Daoy (cell line): Measurements from ENCODE around the gene ATG7. TPM values are rescaled to one million over a fixed set of nuclear protein-coding genes. Genes with fewer than 3 reads are reported as not detected.
A peak's percentile ranks its signal among the peaks of the same experiment; 100 is the strongest.

Source experiments
- DNase-seq: peaks from one replicate; pipeline ENCODE4 v3.0.0-alpha.2; 2015; ENCODE audit warnings: low read depth
- total RNA-seq: library from RNA; depleted of rRNA; stranded (reverse); fragments of >200 nt; shearing (Covaris generic); gene quantifications from 2 replicates; pipeline ENCODE4 v1.2.3, GENCODE V29; 2014

Gene ATG7
- total RNA-seq, 1 experiment from 2014 or later: 51.6 TPM

DNA sequence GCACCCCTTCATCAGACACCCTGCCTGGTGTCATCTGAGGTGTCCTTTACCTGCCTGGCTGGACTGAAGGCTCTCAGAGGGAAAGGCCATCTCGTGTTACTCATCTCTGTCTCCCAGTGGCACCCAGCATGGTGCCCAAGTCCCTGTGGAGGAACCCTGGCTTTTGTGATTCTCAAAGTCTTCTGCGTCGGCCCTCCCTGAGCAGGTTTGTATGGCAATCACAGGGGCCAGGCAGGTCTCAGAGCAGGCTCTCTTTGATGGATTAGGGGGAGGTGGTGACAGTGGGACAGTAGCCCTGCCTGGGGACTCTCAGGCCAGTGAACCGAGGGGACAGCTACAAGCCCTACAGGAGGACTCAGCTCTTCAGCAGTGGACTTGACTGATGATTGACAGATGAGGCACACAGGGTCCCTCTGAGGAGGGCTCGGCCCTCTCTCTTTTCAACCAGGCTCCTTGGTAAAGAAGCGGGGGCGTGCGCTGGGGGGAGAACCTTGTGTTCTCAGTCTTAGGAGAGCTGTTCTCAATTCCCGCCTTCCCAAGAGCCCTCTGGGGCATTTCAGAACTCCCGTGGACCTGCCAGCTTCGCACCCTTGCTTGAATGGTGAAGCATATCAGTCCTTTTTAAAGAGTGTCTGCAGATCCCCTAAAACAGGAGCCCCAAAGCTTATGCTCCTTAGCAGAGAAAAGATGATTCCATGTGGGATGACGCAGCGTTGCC lies 263.2 kb downstream of the ATG7 start:
- DNase-seq: no peak

DNA sequence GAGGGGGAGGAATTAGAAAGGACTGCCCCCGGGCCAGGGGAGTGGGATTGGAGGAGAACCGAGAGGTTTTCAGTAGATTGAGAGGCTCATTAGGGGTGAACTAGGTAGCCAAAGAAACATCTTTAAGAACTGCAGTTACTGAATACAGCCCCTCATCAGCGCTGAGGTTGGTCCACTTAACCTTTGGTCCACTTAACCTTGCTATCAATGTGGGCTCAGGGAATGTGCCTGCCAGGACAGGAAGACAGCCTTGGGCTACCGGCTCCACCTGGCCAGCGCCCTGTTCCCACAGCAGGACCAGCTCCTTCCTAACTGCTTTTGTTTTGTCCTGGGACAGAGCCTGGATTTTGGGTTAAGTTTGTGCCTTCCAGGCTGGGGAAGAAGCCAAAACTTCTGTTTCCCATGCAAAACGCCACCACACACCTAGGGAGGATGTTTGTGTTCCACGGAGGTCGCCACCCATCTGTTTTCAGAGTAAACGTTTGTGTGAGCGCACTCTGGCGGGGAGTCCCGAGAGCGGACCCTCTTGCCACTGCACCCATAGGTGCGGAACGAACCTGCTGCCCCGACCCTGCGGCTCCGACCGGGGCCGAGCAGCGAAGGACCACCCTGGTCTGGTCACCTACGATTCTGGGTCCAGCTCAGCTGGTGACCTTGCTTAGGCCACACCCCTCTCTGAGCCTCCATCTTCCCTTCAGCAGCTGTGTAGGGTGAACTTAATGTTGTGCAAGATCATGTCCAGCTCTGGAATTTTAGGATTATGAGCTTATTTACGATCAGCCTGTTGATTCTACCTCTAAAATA lies 264.1 kb downstream of the ATG7 start:
- no peak for DNase-seq

DNA sequence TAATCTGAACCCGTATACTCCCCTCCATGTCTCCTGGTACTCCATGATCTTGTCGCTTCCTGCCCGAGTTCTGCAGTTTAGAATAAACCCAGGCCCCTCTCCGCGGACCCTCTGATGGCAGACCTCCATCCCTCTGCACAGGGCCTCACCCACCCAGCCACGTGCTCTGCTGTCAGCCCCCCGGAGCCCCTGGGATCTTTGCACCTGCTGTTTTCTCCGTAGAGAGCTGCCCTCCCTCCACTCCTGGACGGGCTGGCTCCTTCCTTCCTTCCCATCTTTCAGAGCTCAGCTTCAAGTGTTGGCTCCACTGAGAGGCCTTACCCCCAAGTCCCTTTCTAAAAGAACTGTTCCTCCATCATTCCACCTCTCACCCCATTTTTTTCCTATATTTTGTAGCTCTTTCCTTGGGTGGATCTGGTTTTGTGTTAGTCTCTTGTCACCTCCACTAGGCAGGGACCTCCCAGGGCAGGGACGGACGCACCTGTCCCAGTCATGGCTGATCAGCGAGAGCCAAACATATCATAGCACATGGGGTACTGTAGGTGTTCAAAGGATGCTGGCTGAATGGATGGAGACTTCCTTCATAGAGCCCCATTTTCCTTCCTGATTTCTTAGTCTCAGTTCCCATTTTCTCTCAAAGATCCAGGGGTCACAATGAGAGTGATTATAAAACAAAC lies 264.9 kb downstream of the ATG7 start:
- no peak for DNase-seq

DNA sequence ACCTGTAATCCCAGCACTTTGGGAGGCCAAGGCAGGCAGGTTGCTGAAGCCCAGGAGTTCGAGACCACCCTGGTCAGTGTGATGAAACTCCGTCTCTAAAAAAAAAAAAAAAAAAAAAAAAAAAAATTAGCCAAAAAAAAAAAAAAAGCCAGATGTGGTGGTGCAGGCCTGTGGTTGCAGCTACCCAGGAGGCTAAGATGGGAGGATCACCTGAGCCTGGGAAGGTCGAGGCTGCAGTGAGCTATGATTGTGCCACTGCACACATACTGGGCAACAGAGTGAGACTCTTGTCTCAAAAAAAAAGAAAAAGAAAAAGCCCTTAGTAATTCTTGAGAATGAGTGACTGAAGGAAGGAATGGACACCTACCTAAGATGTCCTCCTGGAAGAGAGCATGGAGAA lies 266.4 kb downstream of the ATG7 start:
- no peak for DNase-seq

DNA sequence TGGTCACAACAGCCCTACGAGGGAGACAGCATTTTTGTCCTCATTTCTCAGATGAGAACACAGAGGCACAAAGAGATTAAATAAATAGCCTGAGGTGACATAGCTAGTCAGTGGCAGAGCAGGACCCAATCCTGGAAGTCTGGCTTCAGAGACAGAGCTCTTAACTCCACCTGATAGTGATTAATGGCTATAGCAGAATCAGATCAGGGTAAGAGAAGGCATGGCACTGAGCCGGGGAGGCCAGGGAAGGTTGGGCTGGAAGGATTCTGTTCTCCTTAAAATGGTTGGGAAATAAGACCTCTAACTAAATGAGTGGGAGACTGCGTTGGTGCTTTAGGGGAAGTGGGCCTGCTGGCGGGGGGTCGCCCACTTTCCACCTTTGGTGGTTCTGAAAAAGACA lies 267.0 kb downstream of the ATG7 start:
- no peak for DNase-seq

DNA sequence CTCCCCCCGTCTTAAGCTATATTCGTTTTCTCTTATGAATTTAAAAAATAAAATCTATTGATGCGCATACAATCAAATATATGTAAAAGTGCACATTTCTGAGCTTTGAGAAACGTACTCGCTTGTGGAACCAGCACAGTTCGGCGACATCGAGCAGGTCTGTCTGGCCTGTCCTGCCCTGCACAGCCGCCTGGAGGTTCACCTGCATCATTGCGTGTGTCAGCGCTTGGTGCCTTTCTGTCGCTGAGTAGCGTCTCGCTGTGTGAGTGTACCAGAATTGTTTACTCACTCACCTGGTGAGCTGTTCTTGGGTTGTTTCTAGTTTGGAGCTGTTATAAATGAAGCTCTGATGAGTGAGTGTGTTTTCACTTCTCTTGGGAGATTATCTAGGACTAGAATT lies 267.5 kb downstream of the ATG7 start:
- no peak for DNase-seq

DNA sequence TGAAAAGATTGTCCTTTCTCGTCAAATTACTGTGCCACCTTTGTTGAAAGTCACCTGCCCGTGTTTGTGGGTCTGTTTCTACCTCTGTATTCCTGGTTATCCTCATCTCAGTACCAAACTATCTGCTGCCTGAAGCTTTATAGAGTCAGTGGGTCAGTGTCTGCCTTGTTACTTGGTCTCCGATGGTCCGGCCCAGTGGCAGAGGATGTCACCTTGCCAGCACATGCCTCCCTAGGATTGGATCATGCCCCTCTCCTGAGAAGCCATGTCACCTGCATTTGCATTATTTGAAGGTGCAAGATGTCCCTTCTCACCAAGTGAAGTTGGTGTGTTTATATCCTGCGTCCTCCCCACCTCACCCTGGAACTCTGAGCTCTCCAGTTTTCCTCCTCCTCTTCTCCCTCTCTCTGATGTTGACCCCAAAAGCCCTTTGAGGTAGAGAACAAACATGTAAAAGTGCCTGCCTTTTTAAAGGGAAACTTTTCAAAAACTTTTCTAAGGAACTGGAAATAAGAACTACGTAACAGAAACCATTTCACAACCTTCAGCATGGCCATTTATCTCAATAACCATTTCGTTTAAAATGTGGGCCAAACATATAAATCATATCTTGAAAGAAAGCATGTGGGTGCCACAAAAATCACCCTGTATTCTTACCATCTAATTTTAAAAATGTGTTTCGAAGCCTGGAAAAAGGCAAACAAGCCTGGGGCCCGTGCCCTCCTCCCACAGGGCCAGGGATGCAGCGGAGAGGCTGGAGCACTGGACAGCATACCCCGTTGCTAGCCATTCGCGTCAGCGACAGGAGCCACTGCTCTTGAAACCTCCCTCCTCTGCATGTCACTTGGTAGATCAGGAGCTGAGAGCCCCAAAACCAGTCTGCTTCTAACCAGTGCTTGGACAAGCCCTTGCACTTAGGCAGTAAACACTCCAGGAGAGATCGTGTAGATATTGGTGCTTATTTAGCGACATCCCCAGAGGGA lies 269.4 kb downstream of the ATG7 start:
- no peak for DNase-seq

DNA sequence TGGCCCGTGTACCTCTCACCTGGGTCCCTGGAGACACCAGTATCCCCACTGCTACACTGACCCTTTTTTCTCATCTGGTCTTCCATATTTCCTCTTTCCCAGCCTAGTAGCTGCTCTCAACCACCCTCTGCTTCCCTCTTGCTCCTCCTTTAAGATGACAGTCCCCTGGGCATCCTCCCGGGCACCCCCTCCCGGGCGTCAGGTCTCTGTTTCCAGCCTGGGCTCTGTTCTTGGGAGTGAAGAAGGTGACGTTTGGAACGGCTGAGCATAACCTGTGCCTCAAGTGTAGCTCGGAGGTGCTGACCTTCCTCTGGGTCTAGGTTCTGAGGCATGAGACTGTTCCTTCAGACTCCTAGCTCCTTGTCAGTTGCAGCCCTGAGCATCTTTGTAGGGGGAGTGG lies 270.4 kb downstream of the ATG7 start:
- no peak for DNase-seq

DNA sequence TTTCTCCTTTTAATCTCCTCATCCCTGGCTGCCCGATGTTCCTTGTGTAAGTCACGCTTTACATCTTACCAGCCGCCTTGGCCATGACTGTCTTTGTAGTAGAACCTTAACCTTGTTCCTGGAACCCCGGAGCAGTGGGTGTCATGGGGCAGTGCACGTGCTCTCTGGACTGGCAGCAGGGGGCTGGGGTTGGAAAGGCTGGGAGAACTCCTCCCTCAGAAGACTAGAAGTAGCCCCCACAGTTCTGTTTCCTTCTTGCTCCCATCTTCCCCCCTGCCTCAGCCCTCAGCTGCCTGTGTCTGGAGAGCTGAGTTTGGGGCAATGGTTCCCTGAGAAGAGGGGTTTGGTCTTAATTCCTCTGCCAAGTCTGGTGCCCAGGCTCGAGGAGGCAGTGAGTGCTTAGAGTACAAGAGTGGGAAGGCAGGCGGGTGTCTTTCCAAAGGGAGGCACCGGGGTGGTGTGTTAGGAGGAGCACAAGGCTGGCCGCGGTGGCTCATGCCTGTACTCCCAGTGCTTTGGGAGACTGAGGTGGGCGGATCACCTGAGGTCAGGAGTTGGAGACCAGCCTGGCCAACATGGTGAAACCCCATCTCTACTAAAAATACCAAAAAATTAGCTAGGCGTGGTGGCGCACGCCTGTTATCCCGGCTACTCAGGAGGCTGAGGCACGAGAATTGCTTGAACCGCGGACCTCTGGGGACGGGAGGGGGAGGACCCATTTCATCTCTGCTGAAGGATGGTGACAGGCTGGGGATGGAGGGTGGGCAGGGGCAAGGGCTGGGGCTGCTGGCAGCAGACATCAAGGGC lies 271.1 kb downstream of the ATG7 start:
- DNase-seq: no peak

DNA sequence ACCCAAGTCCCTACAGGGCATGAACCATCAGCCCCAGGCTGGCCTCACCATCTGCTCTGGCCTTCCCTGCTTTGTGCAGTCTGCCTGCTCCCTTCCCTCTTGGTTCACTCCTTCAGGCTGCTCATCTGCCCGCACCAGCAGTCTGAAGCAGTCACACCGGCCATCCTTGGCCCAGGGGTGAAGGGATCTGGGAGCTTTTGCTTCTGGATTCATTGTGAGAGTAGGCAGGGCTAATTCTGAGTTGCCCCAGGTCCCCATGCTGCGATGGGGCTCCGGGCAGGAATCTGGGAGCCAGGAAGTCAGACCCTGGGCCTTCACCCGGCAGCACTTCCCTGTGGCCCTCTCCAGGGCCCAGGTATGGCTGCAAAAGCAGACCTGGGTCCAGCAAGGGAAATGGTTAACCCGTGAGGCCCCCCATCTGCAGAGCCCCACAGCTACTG lies 271.8 kb downstream of the ATG7 start:
- no peak for DNase-seq

DNA sequence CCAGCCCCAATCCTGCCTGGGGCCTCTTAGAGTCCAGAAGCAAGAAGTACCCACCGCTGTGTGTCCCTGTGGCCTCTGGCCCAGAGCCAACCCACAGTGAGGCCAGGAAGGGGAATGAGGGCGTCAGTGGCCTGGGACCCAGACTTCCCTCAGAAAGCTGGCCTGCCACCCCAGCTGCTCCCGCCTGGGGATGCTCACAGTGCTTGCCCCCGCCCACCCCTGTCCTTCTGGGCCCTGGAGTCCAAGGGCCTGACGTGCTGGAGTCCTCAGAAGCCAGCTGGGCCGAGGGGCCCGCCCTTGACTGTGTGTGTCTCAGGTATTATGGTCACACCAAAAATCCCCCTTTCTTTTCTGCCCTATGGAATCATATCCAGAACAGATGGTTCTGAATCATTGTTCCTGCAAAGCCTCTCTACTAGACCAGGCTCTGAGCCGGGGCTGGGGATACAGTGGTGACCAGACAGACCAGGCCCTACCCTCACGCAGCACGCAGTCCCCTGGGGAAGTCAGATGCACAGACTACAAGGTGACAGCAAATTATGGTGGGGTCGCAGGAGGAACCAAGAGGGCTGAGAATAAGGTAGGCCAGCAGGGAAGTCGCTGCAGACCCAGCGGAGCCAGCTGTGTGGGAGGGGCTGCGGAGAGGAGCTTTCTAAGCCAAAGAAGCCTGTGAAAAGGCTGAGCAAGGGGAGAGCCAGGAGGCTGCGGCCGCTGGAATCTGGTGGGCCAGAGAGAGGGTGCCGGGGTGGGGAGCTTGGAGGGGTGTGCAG lies 272.4 kb downstream of the ATG7 start:
- DNase-seq: no peak

DNA sequence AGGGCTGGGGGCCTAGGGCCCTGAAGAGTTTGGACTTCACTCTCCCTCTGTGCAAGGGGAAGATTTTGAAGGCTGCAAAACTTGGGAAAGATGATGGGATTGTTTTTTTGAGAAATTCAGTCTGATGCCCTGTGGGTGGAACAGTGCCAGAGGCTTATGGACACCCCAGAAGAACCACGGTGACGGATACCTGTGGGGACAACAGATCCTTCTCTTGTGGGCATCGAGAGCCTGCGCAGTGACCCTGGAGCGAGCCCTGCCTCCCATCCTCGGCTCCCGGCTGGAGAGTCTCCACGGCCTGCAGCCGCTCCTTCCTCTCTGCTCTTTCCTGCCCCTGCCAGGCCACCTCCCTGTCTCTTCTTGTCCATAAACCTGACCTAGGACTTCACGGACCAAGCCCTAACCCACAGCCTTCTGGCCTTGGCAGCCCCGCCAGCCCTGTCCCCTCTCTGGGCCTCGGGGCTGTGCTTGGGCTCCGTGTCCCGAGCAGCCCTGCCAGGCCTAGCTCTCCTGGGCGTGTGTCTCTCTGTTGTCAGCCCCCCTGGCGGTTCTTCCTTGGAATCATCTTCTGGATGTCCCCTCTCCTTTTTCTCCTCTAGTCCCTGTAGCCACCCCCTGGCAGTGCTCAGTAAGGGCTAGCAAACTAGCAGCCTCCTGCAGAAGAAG lies 273.1 kb downstream of the ATG7 start:
- DNase-seq: no peak

DNA sequence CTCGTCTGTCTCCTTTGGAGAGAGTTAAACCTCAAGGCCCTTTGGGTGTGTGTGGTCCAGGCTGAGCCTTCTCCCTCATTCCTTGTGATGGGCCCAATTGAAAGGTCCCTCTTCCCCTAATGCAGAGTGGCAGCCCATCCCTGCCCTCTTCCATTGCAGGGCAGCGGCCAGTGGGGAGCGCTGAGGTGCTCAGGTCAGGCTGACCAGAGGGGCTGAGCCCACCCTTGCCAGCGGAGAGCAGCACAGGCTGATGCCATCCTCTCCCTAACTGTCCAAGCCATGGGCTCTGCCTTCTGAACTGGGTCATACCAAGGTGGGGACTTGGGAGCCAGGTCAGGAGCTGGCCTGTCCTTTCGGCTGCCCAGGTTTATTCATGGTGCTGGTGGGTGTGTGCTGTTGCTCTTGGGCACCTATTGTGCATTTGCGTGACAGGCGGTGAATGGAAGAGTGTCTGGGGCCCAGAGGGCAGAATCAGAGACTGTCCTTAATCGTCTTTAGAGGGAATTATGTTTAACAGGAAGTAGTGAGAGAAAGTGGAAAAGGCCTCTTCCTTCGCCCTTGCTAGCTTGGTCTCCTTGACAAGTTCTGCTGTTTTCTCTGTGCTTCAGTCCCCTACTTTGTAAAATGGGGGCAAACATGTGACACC lies 274.6 kb downstream of the ATG7 start:
- no peak for DNase-seq

DNA sequence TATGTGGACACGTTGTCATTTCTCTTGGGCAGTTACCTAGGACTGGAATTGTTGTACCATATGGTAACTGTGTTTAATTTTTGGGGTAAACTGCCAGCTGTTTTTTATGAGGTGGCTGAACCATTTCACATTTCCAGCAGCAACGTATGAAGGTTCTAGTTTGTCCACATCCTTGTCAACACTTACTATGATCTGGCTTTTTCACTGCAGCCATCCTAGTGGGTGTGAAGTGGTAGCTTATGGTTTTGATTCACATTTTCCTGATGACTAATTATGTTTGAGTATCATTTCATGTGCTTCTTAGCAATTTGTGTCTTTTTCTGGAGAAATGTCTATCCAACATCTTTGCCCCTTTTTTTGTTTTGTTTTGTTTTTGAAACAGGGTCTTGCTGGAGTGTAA lies 275.3 kb downstream of the ATG7 start:
- DNase-seq: no peak

DNA sequence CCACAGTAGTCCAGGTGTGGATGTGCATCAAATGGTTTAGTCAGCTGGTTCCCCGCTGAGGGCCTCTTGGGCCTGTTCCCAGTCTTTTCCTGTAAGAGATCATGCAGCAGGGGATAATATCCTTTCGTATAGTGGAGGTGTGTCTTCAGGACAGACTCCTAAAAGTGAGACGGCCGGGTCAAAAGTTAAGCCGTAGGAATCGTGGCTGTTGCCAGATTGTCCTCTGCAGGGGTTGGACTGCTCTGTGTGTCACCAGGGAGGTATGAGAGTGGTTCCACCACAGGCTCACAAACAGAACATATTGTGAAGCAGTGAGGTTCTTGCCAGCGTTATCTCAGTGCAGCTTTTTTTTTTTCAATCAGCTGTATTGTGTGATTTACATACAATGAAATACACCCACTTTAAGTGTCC lies 276.5 kb downstream of the ATG7 start:
- peak; percentile 76 for DNase-seq

DNA sequence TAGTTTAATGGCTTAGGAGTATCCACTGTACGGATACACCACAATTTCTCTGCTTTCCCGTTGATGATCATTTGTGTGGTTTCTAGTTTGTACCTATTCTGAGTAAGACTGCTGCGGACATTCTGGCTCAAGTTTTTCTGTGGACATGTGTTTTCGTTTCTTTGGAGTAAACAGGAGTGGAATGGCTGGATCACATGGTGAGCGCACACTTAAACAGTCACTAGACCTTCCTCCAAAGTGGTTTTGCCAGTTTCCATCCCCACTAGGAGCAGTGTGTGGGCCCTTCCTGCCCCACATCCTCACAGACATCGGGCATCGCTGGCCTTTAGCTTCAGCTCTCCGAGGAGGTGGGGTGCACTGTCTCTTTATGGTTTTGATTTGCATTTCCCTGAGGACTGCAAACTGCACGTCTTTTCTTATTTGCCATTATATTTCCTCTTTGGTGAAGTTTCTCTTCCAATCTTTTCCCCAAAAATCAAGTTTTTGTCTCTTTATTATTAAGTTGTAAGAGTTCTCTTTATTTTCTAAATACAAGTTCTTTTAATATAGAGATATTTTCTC lies 277.5 kb downstream of the ATG7 start:
- no peak for DNase-seq

DNA sequence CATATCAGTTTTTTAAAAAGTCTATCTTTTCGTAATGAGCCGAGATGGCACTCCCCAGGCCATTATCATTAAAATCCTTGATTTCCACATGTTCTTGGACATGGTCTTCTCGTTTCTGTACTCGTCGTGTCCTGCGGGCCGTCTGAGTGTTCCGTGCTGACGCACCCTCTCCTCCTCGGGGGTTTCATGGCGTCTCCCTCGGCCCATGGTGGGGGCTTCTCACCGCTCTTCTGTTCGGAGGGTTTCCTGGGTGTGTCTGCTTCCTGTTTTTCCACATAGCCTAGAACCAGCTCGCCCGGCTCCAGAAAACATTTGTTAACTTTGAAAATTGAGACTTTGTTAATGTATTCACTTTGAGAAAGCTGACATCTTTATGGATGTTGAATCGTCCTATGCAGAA lies 278.8 kb downstream of the ATG7 start:
- DNase-seq: no peak
